K562 (cell line): ENCODE measurements around the gene HEATR3. TPM values are rescaled to one million over a fixed set of nuclear protein-coding genes. Genes with fewer than 3 reads are reported as not detected.

ENCODE experiments used
- DMBX1 ChIP-seq: fragments of 250-450 bp; sonication (Bioruptor Pico); IDR thresholded peaks from 2 replicates; pipeline ENCODE4 v1.8.0; 2022; ENCODE audit warnings: inconsistent platforms, mild to moderate bottlenecking, moderate library complexity, borderline replicate concordance
- ETS2 ChIP-seq: IDR thresholded peaks from 2 replicates; pipeline ENCODE4 v1.6.1; 2016; ENCODE audit warnings: borderline replicate concordance, missing genetic modification characterization, mild to moderate bottlenecking, moderate library complexity, missing compliant biosample characterization; ENCODE audit not compliant: poor library complexity, severe bottlenecking
- ETV1 ChIP-seq: fragments of 450-650 bp; conservative IDR thresholded peaks from 2 replicates; pipeline ENCODE4 v1.6.1; 2016; ENCODE audit warnings: missing genetic modification characterization, control low read depth, low read depth, missing compliant biosample characterization
- FOXM1 ChIP-seq, 2 experiments: fragments of 450-650 bp in 1 of 2; sonication (generic) in 1 of 2; formaldehyde crosslinking in 1 of 2; IDR thresholded peaks; 2 replicates each; pipeline versions ENCODE4 v1.6.1 to v1.9.0; 2017 to 2022; ENCODE audit warnings: low read depth in 2 of 2, mild to moderate bottlenecking in 2 of 2, missing genetic modification reagents in 1 of 2, moderate library complexity in 1 of 2
- MTA3 ChIP-seq: fragments of 450-650 bp; formaldehyde crosslinking; IDR thresholded peaks from 2 replicates; pipeline ENCODE4 v1.6.1; 2017; ENCODE audit warnings: mild to moderate bottlenecking, borderline replicate concordance
- NR2C2 ChIP-seq, 2 experiments: fragments of 200-800 bp in 1 of 2; sonication (Bioruptor generic) in 1 of 2; sonication (generic) in 1 of 2; formaldehyde crosslinking in 1 of 2; IDR thresholded peaks; 2 replicates each; pipeline versions ENCODE4 v1.6.1 to v1.8.0; 2016 to 2022; ENCODE audit warnings: mild to moderate bottlenecking in 1 of 2, missing compliant biosample characterization in 1 of 2, missing genetic modification characterization in 1 of 2, missing genetic modification reagents in 1 of 2
- RFX5 ChIP-seq: IDR thresholded peaks from 2 replicates; pipeline ENCODE4 v1.6.1; 2011; ENCODE audit warnings: low read depth, mild to moderate bottlenecking, improper control_type of control experiment, low read length
- SMAD3 ChIP-seq: fragments of 450-650 bp; formaldehyde crosslinking; conservative IDR thresholded peaks from 2 replicates; pipeline ENCODE4 v1.4.0; 2020; ENCODE audit warnings: mild to moderate bottlenecking
- SNAPC5 ChIP-seq: fragments of 250-450 bp; sonication (Bioruptor Pico); IDR thresholded peaks from 2 replicates; pipeline ENCODE4 v1.8.0; 2021; ENCODE audit warnings: moderate library complexity, mild to moderate bottlenecking, inconsistent platforms
- ZBTB26 ChIP-seq: fragments of 450-650 bp; formaldehyde crosslinking; IDR thresholded peaks from 2 replicates; pipeline ENCODE4 v1.4.0; 2022; ENCODE audit warnings: missing genetic modification characterization
- ZNF146 ChIP-seq: IDR thresholded peaks from one replicate; pipeline ENCODE4 v1.6.1; 2018; ENCODE audit warnings: missing compliant biosample characterization; ENCODE audit not compliant: unreplicated experiment
- polyA plus RNA-seq, 8 experiments: library from polyadenylated mRNA; depleted of rRNA in 4 of 8; stranded (reverse) in 5 of 8; unstranded in 3 of 8; fragments of >200 nt; fragmentation: Nextera tagmentation in 2 of 8; fragmentation: Illumina TruSeq in 1 of 8; extraction: Ambion mirVana in 2 of 8; extraction: Trizol in 1 of 8; gene quantifications; 2 replicates each; pipeline versions ENCODE4 v1.2.1 to v1.2.3, GENCODE V29; 2011 to 2014; ENCODE audit warnings: inconsistent platforms in 1 of 8, missing spikeins in 1 of 8
- total RNA-seq, 7 experiments: library from RNA; depleted of rRNA in 6 of 7; stranded (reverse); fragments of >200 nt in 6 of 7; fragmentation: Illumina TruSeq in 2 of 7; extraction: Trizol in 2 of 7; gene quantifications; 2 replicates each; pipeline versions ENCODE4 v1.2.1 to v1.2.3, GENCODE V29; 2011 to 2021; ENCODE audit warnings: low replicate concordance in 1 of 7
- TF ChIP-seq, protein P1 (sequence below), 2 experiments: fragments of 450-650 bp in 1 of 2; sonication (generic) in 1 of 2; formaldehyde crosslinking in 1 of 2; IDR thresholded peaks; 2 replicates each; pipeline versions ENCODE4 v1.7.1 to v1.9.0; 2016 to 2022; ENCODE audit warnings: inconsistent platforms in 1 of 2, mild to moderate bottlenecking in 1 of 2, missing genetic modification reagents in 1 of 2
- TF ChIP-seq, protein P2 (sequence below): fragments of 450-650 bp; IDR thresholded peaks from 2 replicates; pipeline ENCODE4 v1.6.1; 2016

Gene HEATR3
- total and polyA plus RNA-seq, 9 of the 15 experiments (the other 6 are each of a cell fraction or from before 2014, with no cell fraction given), result 1.7 to 30.2 (median 18.8) TPM

GRCh38 chr16:50024684-50025536, 40.9 kb upstream of the HEATR3 start, which contains the start of gene CNEP1R1 (continued):
- TF ChIP-seq, protein P1, sequence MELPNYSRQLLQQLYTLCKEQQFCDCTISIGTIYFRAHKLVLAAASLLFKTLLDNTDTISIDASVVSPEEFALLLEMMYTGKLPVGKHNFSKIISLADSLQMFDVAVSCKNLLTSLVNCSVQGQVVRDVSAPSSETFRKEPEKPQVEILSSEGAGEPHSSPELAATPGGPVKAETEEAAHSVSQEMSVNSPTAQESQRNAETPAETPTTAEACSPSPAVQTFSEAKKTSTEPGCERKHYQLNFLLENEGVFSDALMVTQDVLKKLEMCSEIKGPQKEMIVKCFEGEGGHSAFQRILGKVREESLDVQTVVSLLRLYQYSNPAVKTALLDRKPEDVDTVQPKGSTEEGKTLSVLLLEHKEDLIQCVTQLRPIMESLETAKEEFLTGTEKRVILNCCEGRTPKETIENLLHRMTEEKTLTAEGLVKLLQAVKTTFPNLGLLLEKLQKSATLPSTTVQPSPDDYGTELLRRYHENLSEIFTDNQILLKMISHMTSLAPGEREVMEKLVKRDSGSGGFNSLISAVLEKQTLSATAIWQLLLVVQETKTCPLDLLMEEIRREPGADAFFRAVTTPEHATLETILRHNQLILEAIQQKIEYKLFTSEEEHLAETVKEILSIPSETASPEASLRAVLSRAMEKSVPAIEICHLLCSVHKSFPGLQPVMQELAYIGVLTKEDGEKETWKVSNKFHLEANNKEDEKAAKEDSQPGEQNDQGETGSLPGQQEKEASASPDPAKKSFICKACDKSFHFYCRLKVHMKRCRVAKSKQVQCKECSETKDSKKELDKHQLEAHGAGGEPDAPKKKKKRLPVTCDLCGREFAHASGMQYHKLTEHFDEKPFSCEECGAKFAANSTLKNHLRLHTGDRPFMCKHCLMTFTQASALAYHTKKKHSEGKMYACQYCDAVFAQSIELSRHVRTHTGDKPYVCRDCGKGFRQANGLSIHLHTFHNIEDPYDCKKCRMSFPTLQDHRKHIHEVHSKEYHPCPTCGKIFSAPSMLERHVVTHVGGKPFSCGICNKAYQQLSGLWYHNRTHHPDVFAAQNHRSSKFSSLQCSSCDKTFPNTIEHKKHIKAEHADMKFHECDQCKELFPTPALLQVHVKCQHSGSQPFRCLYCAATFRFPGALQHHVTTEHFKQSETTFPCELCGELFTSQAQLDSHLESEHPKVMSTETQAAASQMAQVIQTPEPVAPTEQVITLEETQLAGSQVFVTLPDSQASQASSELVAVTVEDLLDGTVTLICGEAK (IDR thresholded peaks at IDR 0.05), result no peak
- TF ChIP-seq, protein P1 (CRISPR knock-in tag; IDR thresholded peaks at IDR 0.05), result no peak
- TF ChIP-seq RFX5 (no peak), ZBTB26 (CRISPR knock-in tag) (no peak), ETV1 (no peak; the same call in 1 of the 2 replicates), SNAPC5 (no peak), NR2C2 (CRISPR knock-in tag; IDR thresholded peaks at IDR 0.05) (no peak), NR2C2 (tag; IDR thresholded peaks at IDR 0.05) (peak; percentile 77; the same call in 1 of the 2 replicates), MTA3 (peak; percentile 98), SMAD3 (CRISPR knock-in tag) (no peak), FOXM1 (IDR thresholded peaks at IDR 0.05; ENCODE audit: low read depth) (peak; percentile 82), FOXM1 (CRISPR knock-in tag; IDR thresholded peaks at IDR 0.05; ENCODE audit: low read depth) (no peak), ETS2 (tag) (no peak), DMBX1 (CRISPR knock-in tag) (no peak), ZNF146 (CRISPR knock-in tag) (no peak)
- TF ChIP-seq, protein P2, sequence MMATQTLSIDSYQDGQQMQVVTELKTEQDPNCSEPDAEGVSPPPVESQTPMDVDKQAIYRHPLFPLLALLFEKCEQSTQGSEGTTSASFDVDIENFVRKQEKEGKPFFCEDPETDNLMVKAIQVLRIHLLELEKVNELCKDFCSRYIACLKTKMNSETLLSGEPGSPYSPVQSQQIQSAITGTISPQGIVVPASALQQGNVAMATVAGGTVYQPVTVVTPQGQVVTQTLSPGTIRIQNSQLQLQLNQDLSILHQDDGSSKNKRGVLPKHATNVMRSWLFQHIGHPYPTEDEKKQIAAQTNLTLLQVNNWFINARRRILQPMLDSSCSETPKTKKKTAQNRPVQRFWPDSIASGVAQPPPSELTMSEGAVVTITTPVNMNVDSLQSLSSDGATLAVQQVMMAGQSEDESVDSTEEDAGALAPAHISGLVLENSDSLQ, result no peak
